H1 (cell line): Measurements from ENCODE around the gene TPSD1.

Source experiments
- CTCF ChIP-seq, 3 experiments: IDR thresholded peaks; 1 replicate in 2 of 3; 2 replicates in 1 of 3; pipeline versions ENCODE4 v1.5.1 to v1.6.1; 2011; ENCODE audit warnings: low read length in 3 of 3, mild to moderate bottlenecking in 3 of 3, inconsistent platforms in 2 of 3, low read depth in 1 of 3, moderate library complexity in 1 of 3; ENCODE audit not compliant: insufficient read depth in 1 of 3; ENCODE audit errors: control extremely low read depth in 1 of 3
- SAP30 ChIP-seq: fragments of 300-600 bp; sonication (generic); IDR thresholded peaks from 2 replicates; pipeline ENCODE4 v1.7.1; 2012; ENCODE audit warnings: low read length, moderate library complexity, mild to moderate bottlenecking, inconsistent platforms; ENCODE audit not compliant: insufficient read depth, insufficient replicate concordance
- TBP ChIP-seq: IDR thresholded peaks from 2 replicates; pipeline ENCODE4 v1.6.1; 2011; ENCODE audit warnings: low read depth, low read length, improper control_type of control experiment
- TF ChIP-seq, protein P1 (sequence below): IDR thresholded peaks from 2 replicates; pipeline ENCODE4 v1.6.1; 2011; ENCODE audit warnings: low read depth, mild to moderate bottlenecking, low read length; ENCODE audit not compliant: insufficient read depth

DNA sequence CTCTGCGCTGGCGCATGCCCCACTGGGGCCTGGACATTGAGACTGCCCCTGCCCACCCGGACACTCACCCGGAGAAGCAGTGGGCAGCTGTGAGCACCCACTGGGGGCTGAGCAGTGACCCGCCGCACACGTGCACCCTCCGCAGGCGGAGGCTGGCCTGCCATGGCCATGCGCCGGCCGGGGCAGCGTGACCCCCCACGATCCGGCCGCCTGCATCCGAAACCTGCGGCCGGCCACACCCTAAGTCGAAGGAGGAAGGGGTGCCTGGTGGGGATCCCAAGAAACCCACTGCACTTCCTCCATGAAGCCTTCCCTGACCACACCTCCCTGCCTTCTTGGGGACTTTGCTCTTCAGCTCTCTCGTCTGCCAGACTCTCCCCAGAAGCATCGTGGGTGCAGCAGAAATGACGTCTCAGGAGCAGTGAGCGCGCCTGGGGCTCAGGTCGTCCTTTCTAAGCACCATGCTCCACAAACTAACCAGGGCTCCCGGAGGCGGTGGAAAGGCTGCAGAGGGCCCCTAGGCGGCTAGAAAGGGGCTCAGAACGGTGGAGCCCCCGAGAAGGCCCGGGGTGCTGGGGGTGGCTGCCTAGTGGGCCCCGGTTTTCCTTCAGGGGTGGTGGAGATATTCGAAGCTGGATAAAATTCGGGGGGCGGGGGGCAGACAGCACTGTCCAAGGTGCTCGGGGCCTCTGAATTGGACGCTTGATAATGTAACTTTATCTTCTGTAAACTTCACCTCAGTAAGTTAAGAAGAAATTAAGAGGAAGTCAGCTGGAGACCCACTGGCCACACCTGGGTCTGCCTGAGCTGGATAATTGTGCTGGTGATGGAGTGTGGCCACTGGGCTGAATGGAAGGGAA lies 32.3 kb upstream of the TPSD1 start:
- TF ChIP-seq, protein P1, sequence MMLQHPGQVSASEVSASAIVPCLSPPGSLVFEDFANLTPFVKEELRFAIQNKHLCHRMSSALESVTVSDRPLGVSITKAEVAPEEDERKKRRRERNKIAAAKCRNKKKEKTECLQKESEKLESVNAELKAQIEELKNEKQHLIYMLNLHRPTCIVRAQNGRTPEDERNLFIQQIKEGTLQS: no peak
- TF ChIP-seq TBP (no peak), SAP30 (no peak), CTCF (IDR thresholded peaks at IDR 0.05; ENCODE audit: control extremely low read depth in 1 of 3, insufficient read depth in 1 of 3, low read depth in 1 of 3, low read length in 3 of 3) (no peak)
